GM12801 (cell line): ENCODE measurements around the gene POLR3A.

Experiments used
- TF ChIP-seq, protein P1 (sequence below): IDR thresholded peaks from one replicate; pipeline ENCODE4 v1.5.1; 2011; ENCODE audit warnings: control low read depth; ENCODE audit not compliant: insufficient read length; ENCODE audit errors: extremely low read depth

Gene POLR3A

DNA sequence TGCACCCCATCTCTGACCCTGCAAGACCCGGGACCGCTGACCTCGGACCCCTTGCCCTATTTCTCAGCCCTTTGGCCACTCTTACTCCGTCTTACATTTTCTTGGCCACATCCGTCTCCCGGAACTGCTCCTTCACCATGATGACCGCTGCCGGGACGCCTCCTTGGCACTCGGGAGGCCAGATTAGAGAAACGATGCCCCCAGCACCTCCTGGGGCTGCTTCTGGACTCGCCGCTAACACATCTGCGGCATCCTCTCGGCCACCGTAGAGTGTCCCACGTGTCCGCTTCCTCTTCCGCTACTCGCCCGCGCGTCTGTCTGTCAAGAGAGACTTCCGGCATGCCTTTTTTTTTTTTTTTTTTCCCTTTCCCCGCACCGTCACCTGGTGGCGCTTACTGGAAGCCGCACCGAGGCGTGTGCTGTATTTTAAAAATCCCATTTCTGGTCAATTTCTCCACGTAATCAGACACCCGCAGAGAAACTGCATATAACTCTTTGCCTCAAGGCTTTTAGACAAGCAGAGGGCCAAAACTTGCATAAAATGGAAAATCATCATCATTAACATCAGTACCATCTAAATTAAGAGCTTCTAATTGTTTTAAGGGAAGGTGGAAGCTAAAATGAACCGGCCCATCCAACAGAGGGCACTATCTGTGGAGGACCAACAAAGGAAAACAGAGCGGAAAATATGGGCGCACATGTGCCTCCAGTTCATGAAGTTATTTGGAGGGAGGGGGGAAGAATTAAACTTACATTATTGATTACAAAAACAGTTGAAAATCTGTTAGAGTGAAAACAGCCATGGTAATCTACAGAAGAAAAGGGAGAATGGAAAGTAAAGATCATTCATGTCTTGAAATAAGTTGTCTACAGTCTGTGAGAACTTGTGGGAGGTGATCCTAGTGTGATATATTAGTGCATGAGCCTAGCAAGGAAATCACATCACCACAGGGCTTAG lies at the start of gene POLR3A:
TSS of gene POLR3A (minus strand) at position 247 of the 958 bp plus-strand sequence. CDS start at position 139, 108 bp downstream.
- TF ChIP-seq, protein P1, sequence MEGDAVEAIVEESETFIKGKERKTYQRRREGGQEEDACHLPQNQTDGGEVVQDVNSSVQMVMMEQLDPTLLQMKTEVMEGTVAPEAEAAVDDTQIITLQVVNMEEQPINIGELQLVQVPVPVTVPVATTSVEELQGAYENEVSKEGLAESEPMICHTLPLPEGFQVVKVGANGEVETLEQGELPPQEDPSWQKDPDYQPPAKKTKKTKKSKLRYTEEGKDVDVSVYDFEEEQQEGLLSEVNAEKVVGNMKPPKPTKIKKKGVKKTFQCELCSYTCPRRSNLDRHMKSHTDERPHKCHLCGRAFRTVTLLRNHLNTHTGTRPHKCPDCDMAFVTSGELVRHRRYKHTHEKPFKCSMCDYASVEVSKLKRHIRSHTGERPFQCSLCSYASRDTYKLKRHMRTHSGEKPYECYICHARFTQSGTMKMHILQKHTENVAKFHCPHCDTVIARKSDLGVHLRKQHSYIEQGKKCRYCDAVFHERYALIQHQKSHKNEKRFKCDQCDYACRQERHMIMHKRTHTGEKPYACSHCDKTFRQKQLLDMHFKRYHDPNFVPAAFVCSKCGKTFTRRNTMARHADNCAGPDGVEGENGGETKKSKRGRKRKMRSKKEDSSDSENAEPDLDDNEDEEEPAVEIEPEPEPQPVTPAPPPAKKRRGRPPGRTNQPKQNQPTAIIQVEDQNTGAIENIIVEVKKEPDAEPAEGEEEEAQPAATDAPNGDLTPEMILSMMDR: no peak

DNA sequence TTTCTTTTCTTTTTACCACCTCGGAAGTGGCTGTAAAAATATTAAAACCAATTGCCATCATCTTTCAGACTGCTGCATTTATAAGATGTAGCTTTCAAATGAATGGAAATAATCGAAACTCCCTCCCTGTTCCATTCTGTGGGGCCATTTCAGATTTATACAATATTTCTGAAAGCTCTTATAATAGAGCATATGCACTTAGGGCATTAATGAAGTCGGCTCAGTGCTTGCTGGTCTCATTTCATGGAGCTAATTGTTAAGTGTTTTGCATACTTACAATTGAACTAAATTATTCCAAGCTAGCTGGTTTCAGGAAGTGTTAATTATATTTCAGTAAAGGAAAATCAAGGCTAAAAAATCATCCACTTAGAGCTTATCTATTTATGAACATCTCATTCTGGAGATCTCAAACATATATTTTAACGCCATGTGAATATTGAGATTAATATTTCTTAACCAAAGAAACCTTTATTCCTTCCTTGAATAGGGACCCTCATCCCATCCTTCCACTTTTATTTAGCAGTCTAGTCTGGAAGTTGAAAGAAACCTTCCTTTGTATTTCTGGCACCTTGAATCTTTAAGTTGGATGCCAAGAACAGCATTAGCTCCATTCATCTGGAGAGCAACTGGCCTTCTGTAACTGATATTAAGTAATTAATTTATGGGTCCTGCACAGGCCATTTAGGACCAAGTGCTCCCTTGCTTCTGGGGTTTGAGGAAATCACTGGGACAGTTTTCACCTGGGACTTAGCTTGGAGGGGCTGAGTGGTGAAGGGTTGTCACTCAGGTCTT lies 49.4 kb upstream of the POLR3A start:
- TF ChIP-seq, protein P1: no peak

DNA sequence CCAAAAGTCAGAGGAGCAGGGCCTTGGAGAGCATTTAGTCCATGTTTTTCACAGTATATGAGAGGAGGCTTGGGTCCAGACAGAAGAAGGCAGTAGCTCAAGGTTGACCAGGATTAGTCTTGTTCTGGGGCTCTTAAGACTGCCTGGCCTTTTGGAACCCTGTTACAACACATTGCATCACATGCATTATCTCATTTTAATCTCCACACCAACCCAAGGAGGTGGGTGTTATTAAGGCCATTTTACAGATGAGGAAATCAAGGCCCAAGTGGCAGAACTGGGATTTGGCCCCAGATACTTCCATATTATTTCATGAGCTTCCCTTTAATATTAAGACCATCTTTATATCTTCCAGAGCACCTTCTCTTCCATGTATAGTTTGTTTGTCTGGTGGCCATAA lies 43.2 kb upstream of the POLR3A start:
- TF ChIP-seq, protein P1: no peak

DNA sequence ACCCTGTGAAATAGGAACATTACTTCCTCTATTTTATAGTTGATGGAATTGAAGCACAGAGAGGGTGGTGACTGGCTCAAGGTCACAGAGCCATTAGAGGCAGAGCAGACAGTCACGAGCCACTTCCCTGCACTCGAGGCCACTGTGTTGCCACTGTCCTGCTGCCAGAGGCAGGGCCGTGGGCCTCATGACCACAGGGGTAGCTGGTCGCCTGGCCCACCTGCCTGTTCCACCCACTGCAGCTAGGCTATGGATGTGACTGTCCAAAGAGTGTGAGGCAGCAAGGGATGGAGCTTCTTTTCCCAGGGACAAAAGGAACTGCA lies 42.5 kb upstream of the POLR3A start:
- TF ChIP-seq, protein P1: no peak

DNA sequence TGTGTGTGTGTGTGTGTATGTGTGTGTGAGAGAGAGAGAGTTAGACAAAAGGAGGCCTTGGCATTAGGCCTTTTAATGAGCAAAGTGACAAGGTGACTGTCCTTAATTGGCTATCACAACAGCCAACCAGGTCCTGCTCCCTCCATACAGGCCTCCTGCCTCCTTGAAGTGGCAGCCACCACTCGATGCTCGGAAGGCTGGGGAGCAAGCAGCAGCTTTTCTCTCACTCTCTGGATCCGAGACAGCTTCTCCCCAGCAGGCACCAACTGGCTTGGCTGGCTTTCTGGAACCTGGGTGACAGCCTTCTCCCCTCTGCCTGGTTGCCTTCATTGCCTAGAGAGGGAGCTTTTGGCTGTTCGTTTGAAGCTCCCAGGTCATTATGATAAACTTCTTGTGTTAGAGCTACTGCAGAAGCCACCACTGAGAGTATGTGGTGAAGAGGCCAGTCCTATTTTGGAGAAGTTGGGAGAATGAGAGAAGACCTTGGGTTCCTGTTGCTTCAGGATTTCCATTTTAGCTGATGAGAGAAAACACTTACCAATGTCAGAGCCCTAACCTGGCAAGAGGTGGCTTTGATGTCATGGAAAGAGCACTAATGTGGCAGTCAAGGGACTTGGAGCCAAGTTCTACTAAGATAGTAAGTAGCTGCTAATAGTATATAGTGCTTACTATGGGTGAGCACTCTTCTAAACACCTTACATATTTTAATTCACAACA lies 42.0 kb upstream of the POLR3A start:
- TF ChIP-seq, protein P1: no peak

DNA sequence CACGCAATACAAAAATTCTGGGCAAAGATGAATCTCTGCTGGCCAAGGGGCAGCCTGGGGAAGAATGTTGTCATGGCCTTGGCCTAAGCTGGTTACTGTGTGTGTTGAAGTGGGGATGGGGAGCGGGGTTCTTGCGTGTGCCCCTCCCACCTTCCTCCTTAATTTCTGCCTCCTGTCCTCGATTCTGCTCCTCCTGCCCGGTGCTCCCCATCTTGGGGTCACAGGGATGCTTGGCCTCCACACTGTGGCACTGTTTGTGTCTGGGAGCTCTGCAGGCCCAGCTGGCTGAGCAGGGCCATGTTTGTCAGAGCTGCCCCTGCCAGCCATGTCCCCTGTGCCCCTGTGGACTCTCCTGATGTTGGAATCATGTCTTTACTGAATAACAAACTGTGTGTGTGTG lies 41.4 kb upstream of the POLR3A start:
- TF ChIP-seq, protein P1: no peak

DNA sequence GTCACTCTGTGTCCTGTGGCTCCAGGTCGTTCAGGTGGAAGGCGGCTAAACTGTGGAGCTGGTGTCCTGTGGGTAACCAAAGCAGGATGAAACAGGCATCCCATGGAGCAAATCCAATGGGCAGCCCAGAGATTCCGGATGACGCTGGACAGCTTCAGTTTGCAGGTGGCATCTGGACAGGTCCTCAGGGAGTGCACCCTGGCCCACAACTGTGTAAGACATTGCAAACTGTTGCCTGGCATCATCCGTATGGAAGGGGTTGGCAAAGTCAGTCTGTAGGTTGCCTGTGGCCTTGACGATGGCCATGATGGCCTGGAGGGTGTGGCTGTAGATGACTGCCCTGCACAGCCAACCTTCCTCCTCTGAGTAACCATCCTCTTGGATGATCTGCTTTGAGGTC lies 39.8 kb upstream of the POLR3A start:
- TF ChIP-seq, protein P1: no peak
